DND-41 (cell line): ENCODE data around the gene GRAMD2B.

ENCODE experiments used
- ATAC-seq: fragments of 200-7000 bp; cut with Tn5 transposase; 3 replicates; pipeline ENCODE4 v1.9.1; 2021; ENCODE audit warnings: low read depth; ENCODE audit not compliant: insufficient read depth
- DNase-seq: peaks from one replicate; pipeline ENCODE4 v3.0.0-alpha.2; 2020
- H2AFZ ChIP-seq: 2 replicates; pipeline ENCODE4 v1.6.0; 2012; ENCODE audit warnings: low read depth, low read length
- H3K27ac ChIP-seq: 2 replicates; pipeline ENCODE4 v1.5.1; 2012; ENCODE audit warnings: low read length, inconsistent platforms
- H3K27me3 ChIP-seq: fragments of 200-600 bp; sonication (generic); 2 replicates; pipeline ENCODE4 v1.6.0; 2012; ENCODE audit warnings: low read length, mild to moderate bottlenecking, inconsistent platforms; ENCODE audit not compliant: insufficient read depth, poor library complexity
- H3K36me3 ChIP-seq: 2 replicates; pipeline ENCODE4 v1.5.1; 2012; ENCODE audit warnings: low read length, inconsistent platforms; ENCODE audit not compliant: insufficient read depth
- H3K4me1 ChIP-seq: 2 replicates; pipeline ENCODE4 v1.5.1; 2012; ENCODE audit warnings: mild to moderate bottlenecking, low read length; ENCODE audit not compliant: insufficient read depth
- H3K4me2 ChIP-seq: 2 replicates; pipeline ENCODE4 v1.6.0; 2012; ENCODE audit warnings: mild to moderate bottlenecking, moderate library complexity, low read length, inconsistent platforms; ENCODE audit not compliant: insufficient read depth
- H3K4me3 ChIP-seq, 2 experiments: fragments of 200-600 bp in 1 of 2; shearing (Covaris generic) in 1 of 2; 2 replicates each; pipeline ENCODE4 v1.5.1; 2012 to 2016; ENCODE audit warnings: inconsistent platforms in 2 of 2, low read length in 2 of 2, mild to moderate bottlenecking in 2 of 2, low read depth in 1 of 2, moderate library complexity in 1 of 2
- H3K79me2 ChIP-seq: 2 replicates; pipeline ENCODE4 v1.6.0; 2012; ENCODE audit warnings: low read length, inconsistent platforms; ENCODE audit not compliant: insufficient read depth
- H3K9ac ChIP-seq: 2 replicates; pipeline ENCODE4 v1.6.0; 2012; ENCODE audit warnings: low read depth, mild to moderate bottlenecking, inconsistent platforms, low read length, moderate library complexity
- H3K9me3 ChIP-seq: 2 replicates; pipeline ENCODE4 v1.5.1; 2012; ENCODE audit warnings: low read length, moderate library complexity, mild to moderate bottlenecking, inconsistent platforms; ENCODE audit not compliant: insufficient read depth, severe bottlenecking
- H4K20me1 ChIP-seq: 2 replicates; pipeline ENCODE4 v1.6.0; 2012; ENCODE audit warnings: low read length; ENCODE audit not compliant: insufficient read depth
- CTCF ChIP-seq: IDR thresholded peaks from 2 replicates; pipeline ENCODE4 v1.5.1; 2012; ENCODE audit warnings: borderline replicate concordance, low read length, moderate library complexity, mild to moderate bottlenecking; ENCODE audit not compliant: poor library complexity, severe bottlenecking; ENCODE audit errors: extremely low read depth
- EZH2 ChIP-seq: IDR thresholded peaks from 3 replicates; pipeline ENCODE4 v1.6.1; 2012; ENCODE audit warnings: borderline replicate concordance, low read depth, mild to moderate bottlenecking, moderate library complexity, low read length, inconsistent platforms; ENCODE audit not compliant: severe bottlenecking

GRAMD2B gene

GRCh38 chr5:126509339-126509738, 86.1 kb downstream of the GRAMD2B start:
- Histone ChIP-seq H3K9me3 (no peaks in the 10 kb centered on the region), H3K27ac (peak overlapping the region; percentile 54), H3K36me3 (no peaks in the 10 kb centered on the region), H3K27me3 (no peaks in the 10 kb centered on the region), H3K4me3 (no peak overlapping the region), H3K9ac (no peak overlapping the region), H3K79me2 (no peaks in the 10 kb centered on the region), H4K20me1 (no peaks in the 10 kb centered on the region), H2AFZ (peak overlapping the region; percentile 38), H3K4me2 (peak overlapping the region; percentile 43; the same call in 1 of the 2 replicates), H3K4me1 (peaks cover 16% of the 10 kb centered on the region)
- TF ChIP-seq EZH2 (no peak), CTCF (no peak)
- ATAC-seq (no peak), DNase-seq (no peak)

- H3K4me1 ChIP-seq = peaks cover 16% of the 10 kb centered on the region
- H4K20me1 ChIP-seq = no peaks in the 10 kb centered on the region
- ATAC-seq (no peak), DNase-seq (no peak)
- H3K27me3 ChIP-seq = no peaks in the 10 kb centered on the region
- TF ChIP-seq EZH2 = no peak
- no peak for TF ChIP-seq CTCF
- no peak overlapping the region for H2AFZ ChIP-seq
- H3K9me3 ChIP-seq = no peaks in the 10 kb centered on the region
- H3K4me3 ChIP-seq = no peak overlapping the region
- no peak overlapping the region for H3K4me2 ChIP-seq
- no peak overlapping the region for H3K9ac ChIP-seq
- no peaks in the 10 kb centered on the region for H3K36me3 ChIP-seq
- H3K27ac ChIP-seq = no peak overlapping the region
- no peaks in the 10 kb centered on the region for H3K79me2 ChIP-seq
Measured at GRCh38 chr5:126511961-126512360, 88.8 kb downstream of the GRAMD2B start.

- DNase-seq (no peak), ATAC-seq (no peak)
- H3K4me1 ChIP-seq = peaks cover 16% of the 10 kb centered on the region
- H3K79me2 ChIP-seq = no peaks in the 10 kb centered on the region
- H2AFZ ChIP-seq = no peak overlapping the region
- H3K9me3 ChIP-seq = no peaks in the 10 kb centered on the region
- no peak for TF ChIP-seq CTCF
- TF ChIP-seq EZH2 = no peak
- no peak overlapping the region for H3K4me3 ChIP-seq
- no peak overlapping the region for H3K27ac ChIP-seq
- no peak overlapping the region for H3K9ac ChIP-seq
- no peak overlapping the region for H3K4me2 ChIP-seq
- no peaks in the 10 kb centered on the region for H3K36me3 ChIP-seq
- H4K20me1 ChIP-seq = no peaks in the 10 kb centered on the region
- no peaks in the 10 kb centered on the region for H3K27me3 ChIP-seq
Measured at GRCh38 chr5:126512451-126512850, 89.2 kb downstream of the GRAMD2B start.

DNA sequence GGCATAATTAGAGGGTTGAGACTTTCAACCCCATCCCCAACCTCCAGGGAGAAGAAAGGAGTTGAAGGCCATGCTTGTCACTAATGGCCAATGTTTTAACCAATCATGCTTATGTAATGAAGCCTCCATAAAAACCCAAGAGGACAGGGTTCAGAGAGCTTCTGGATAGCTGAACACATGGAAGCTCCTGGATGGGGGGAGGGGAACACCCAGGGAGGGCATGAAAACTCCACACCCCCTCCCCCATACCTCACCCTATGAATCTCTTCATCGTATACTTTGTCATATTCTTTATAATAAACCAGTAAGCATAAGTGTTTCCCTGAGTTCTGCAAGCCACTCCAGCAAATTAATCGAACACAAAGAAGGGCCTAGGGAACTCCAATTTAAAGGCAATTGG, 90.1 kb downstream of the GRAMD2B start:
- H3K36me3 ChIP-seq = no peaks in the 10 kb centered on the region
- H3K9me3 ChIP-seq = no peaks in the 10 kb centered on the region
- TF ChIP-seq CTCF (no peak), EZH2 (no peak)
- H3K27me3 ChIP-seq = no peaks in the 10 kb centered on the region
- no peak overlapping the region for H3K27ac ChIP-seq
- no peak overlapping the region for H3K9ac ChIP-seq
- no peaks in the 10 kb centered on the region for H3K79me2 ChIP-seq
- H3K4me1 ChIP-seq = peaks cover 16% of the 10 kb centered on the region
- H4K20me1 ChIP-seq = no peaks in the 10 kb centered on the region
- DNase-seq = no peak
- H3K4me2 ChIP-seq = no peak overlapping the region
- no peak overlapping the region for H2AFZ ChIP-seq
- H3K4me3 ChIP-seq = no peak overlapping the region
- ATAC-seq = no peak
